ENCODE measurements around the gene INAVA.
"Not testable (repeated sequence)": the region's sequence is repeated elsewhere in the genome, so short reads cannot be mapped to it uniquely, and the experiment has no call there.

INAVA gene

GRCh38 chr1:200899451-200899915 lies 4.8 kb downstream of the INAVA start:
- DNase-seq (ENCODE audit: low read depth), result no peak

DNA sequence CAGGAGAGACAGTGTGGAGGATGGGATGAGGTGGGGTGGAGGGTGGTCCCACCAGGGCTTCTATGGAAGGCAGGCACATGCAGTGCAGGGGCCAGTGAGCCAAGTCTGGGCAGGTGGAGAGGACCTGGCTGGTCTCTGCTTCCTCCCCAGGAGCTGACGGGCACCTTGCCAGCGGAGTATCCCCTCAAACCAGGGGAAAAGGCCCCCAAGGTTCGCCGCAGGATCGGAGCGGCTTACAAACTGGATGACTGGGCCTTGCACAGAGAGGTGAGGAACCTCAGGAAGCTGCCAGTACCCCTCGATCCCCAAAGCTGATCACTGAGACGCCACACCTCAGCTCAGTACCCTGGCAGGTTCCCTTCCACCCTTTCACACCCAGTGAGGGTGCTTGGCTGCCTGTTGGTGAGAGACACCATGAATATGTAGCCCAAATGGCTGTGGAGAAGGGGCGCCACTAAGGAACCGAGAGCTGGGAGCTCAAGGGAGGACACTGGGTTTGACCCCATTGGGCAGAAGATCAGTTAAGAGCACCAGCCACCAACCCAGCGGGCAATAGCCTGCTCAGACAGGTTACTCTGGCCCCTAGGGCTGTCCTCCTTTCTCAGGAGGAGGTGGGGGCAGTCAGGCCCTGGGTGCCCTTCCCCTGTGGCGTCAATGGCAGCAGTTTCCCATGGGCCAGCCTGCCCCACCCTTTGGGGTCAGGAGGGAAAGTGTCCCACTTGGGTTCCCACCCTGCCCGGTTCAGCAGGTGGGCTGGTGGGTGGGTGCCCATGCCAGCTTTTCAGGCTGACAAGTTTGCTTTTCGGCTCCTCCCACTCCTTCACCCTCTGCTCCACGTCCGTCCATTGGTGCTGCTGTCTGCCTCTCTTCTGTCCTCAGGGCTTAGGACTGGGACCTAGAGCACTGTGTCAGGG lies 5.5 kb downstream of the INAVA start:
- DNase-seq (ENCODE audit: low read depth), result no peak

- DNase-seq (ENCODE audit: low read depth), result no peak
These were observed 6.2 kb downstream of the INAVA start for GRCh38 chr1:200900877-200901276.

DNA sequence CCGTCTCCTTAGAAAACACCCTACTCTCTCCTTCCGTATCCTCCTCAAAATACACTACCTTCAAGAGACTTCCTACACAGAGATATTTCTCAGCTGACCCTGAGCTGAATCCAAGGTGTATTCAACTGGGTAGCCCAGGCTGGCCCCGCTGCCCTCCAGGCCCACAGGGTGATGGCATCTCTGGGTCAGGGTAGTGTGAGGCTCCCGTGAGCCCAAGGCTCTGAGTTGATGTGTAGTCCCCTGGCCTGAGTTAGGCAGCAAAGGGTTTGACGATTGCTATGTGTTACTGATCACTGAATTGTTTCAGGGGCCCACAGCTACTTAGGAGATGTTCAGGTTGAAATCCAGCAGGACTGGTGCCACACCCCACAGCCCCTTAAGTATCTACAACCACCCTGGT lies 6.7 kb downstream of the INAVA start:
- no peak for DNase-seq (ENCODE audit: low read depth)

- DNase-seq (ENCODE audit: low read depth), result no peak
These were observed 7.2 kb downstream of the INAVA start for GRCh38 chr1:200901796-200902444.

DNA sequence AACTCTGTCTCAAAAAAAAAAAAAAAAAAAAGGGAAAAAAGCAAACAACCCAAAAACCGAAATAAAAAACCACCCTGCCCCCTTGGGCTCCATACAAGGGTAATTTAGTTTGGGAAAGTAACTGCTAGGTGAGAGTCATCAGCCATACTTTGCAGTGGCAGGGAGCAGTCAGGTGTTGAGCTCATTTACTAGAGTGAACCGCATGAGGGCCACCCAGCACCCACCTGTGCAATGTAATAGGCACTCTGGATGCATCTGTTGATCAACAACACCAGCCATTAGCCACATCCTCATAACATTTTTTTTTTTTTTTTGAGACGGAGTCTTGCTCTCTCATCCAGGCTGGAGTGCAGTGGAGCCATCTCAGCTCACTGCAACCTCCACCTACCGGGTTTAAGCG lies 9.1 kb downstream of the INAVA start:
- no peak for DNase-seq (ENCODE audit: low read depth)

DNA sequence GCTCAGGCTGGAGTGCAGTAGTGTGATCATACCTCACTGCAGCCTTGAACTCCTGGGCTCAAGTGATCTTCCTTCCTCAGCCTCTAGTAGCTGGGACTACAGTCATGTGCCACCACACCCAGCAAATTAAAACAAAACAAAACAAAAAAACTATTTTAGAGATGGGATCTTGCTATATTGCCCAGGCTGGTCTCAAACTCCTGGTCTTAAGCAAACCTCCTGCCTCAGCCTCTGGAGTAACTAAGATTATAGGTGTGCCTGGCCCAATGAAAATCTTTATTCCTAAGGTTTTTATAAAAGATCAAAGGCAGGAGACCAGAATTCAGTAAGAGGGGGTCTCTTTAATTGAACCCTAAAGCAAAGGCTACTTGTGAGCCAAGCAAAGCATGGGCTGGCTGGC lies 10.1 kb downstream of the INAVA start:
- DNase-seq (ENCODE audit: low read depth), result no peak

GRCh38 chr1:200905411-200906052 lies 10.8 kb downstream of the INAVA start:
- DNase-seq (ENCODE audit: low read depth), result no peak

GRCh38 chr1:200906491-200906890 lies 11.8 kb downstream of the INAVA start:
- no peak for DNase-seq (ENCODE audit: low read depth)

- DNase-seq (ENCODE audit: low read depth), result peak; percentile 45
These were observed 13.0 kb downstream of the INAVA start for GRCh38 chr1:200907611-200908097.

DNA sequence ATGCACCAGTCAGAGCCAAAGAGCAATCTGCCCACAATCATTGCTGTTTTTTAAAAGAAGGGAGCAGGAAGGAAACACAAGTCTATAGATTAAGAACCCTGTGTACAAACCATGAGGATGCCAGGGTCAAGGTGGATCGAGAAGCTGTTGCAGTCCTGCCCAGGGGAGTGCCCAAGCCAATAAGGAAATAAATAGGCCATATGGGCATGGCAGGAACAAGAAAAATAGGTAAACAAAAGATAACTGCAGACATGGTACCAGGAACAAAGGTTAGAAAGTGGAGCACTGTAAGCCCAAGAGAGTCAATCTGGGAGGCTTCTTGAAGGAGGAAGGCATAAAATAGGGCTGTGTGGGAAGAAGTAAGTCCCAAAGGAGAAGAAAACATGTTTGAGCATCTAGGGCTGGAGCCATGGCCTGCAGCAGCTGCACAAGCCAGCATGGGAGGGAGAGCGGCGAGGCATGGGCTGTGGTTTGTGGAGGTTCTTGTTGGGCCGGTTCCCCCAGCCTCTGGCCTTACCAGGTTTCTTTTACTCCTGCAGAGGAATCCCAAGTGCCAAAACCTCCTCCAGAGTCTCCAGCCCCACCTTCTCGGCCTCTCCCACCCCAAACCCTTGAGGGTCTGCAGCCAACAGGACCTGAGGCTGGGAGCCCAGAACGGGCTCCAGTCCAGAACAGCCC lies 13.6 kb downstream of the INAVA start:
- DNase-seq (ENCODE audit: low read depth), result no peak

DNA sequence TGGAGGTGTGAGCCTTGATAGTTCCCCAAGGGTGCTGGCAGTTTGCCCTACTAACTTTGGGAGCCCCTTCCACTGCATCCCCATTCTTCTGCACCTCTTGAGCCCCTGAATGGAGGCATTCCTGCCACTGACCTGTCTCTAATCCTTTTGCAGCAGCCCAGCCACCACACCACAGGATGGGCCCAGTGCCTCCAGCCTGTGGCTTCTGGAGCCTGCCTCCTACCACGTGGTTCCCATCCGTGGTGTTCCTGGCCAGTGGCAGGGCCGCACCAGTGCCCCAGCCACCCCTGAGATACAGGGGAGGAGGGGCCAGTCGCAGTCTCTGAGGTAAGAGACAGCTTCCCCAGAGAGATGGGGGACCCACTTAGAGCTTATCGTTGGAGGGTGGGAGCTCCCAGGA lies 14.4 kb downstream of the INAVA start:
- DNase-seq (ENCODE audit: low read depth), result no peak

DNA sequence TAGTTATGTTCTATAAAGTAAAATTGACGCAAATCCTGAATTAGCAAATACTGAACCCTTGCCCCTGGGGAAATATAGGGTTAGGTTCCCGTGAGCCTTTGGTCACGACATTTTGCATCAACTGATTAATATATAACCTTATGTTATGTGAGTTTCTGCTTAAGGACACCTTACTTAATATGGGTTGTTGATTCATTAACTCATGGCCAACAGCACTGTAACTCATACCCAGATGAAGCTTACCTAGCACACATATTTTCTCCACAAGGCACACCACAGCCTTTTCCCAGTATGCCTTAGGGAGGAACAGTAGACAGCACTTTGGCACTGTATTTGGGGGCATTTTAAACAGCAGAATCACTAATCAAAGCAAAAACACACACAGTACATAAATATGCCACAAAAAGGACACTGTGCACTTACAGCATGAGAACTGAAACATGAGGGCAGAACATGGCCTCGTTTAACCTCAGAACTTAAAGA lies 15.1 kb downstream of the INAVA start:
- no peak for DNase-seq (ENCODE audit: low read depth)

GRCh38 chr1:200911361-200911760 lies 16.7 kb downstream of the INAVA start:
- DNase-seq (ENCODE audit: low read depth), result no peak

DNA sequence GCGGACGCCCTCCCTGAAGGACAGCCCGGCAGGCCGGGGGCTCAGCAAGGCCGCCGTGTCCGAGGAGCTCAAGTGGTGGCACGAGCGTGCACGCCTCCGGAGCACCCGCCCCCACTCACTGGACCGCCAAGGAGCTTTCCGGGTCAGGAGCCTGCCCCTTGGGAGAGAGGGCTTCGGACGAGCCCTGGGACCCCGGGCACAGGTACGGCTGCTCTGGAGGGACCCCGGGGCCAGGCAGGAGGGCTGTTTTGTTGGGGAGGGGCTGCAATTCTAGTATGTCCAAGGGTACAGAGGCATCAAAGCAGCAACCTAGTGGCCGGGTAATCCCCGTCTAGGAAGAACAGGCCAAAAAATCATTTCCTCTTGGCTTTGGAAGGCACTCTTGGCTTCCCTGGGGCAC lies 17.2 kb downstream of the INAVA start:
- not testable (repeated sequence) for DNase-seq (ENCODE audit: low read depth)

DNA sequence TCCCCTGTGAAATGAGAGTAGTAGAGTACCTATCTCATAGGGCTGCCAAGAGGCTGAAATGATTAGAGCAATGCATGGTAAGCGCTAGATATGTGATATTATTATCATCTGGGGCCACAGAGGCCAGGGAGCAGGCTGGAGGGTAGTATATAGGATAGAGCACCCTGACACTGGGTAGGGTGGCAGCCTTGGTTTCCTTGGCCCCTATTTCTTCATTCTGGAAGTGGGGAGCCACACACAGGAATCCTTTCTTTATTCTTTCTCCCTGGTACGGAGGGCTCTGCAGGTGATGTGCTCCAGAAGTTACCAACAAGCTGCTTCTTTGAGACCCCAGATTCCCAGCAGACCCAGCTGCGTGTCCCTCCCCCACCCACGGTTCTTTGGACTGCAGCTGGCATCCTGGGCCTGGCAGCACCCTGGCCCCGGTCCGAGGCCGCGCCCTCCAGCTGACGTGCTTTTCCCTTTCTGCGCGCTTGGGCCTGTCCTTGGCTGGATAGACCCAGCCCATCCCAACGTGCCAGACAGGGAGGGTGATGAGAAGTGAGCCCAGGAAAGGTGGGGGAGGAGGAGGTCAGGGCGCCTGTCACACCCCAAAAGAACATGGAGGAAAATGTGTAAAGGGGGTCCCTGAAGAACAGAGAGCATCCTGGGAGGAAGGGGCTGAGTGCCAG lies 18.2 kb downstream of the INAVA start:
- DNase-seq (ENCODE audit: low read depth), result no peak

- no peak for DNase-seq (ENCODE audit: low read depth)
These were observed 21.5 kb downstream of the INAVA start for GRCh38 chr1:200916152-200916551.

GRCh38 chr1:200916681-200917080 lies 22.0 kb downstream of the INAVA start:
- DNase-seq (ENCODE audit: low read depth), result no peak

DNA sequence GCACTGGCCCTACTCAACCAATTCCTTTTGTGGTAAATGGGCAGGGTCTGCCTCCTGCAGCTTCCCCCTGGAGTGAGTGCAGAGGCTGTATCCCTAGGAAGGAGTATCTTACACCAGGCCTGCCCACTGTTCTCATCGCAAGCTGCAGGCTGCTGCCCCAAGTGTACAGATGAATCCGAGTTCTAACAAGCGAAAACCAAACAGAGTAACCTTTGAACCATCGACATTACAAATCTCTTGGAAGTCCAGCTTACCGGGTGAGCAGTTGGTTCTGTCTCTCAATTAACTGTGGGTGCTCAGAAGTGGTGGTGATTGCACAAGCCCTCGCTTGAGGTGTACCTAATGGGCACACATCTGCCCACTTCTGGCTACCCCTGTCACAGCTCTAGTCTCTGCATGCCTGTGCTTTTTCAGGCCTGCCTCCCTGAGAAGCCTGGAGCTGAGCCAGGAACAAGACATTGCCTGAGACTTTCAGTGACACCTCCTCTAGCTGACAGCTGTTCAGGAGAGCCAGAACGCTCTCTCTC lies 22.7 kb downstream of the INAVA start:
- DNase-seq (ENCODE audit: low read depth), result no peak

GRCh38 chr1:200918006-200918405 lies 23.3 kb downstream of the INAVA start:
- DNase-seq (ENCODE audit: low read depth), result no peak

DNA sequence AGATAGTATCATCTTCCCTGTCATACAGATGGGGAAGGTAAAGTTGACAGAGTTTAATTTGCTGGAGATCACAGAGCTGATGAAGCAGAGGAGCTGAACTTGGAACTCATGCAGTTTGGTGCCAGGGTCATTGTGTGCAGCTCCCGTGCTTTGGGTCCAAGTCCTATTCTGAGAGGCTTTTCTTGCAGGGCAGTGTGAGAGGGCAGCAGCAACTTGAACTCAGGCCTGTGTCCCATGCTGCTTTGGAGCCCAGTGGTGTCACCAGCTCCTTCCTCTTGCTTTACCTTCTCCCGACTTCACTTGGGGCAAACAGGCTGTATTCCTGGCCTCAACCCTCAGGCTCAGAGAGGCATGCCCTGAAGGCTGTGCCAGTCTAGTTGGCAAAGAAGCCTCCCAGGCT lies 24.7 kb downstream of the INAVA start:
- DNase-seq (ENCODE audit: low read depth), result no peak
